ENCODE results near the gene P4HB. TPM values are rescaled to one million over a fixed set of nuclear protein-coding genes. Genes with fewer than 3 reads are reported as not detected.

The P4HB gene
- total and polyA plus RNA-seq, 5 donors from 2014 or later = 186 to 231 (median 213) TPM

DNA sequence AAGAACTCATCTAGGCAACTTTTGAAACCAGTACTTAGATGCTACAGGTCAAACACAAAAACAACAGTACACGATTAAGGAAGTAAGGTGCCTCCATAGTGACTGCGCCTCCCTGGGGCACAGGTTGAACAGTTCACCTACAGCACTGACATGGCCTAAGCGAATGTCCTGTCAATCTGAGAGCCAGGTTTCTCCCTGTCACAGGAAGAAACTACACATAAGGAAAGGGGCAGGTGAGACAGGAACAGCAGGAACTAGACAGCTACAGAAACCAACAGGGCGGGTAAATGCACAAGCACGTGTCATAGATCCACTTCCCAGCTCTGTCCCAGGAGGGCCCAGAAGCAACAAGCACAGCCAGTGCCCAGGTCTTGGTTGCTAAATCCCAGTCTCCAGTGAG is 18.8 kb upstream of the P4HB start:
- peaks cover 0 to 7% (median 4%) of the 10 kb centered on the region in 4 donors for H3K4me1 Mint-ChIP-seq
- peak overlapping the region in 2 of 3 donors; percentile 29 to 38 for H3K27ac Mint-ChIP-seq
- no peaks in the 10 kb centered on the region for H3K4me1 ChIP-seq (ENCODE audit: control insufficient read depth, insufficient read depth, low read length, poor library complexity, severe bottlenecking)
- H3K9me3 Mint-ChIP-seq = no peaks in the 10 kb centered on the region
- H3K4me3 Mint-ChIP-seq = no peak overlapping the region
- no peak overlapping the region for H3K27ac ChIP-seq (ENCODE audit: insufficient read depth, low read length, poor library complexity, severe bottlenecking)
- H3K4me3 ChIP-seq (ENCODE audit: low read depth, low read length) = no peak overlapping the region
- H3K9me3 ChIP-seq (ENCODE audit: control insufficient read depth in 2 of 2, low read length in 2 of 2) = no peaks in the 10 kb centered on the region
- H3K36me3 ChIP-seq (ENCODE audit: control insufficient read depth, insufficient read depth, low read length) = peaks cover 14% of the 10 kb centered on the region
- no peaks in the 10 kb centered on the region for H3K27me3 Mint-ChIP-seq
- ATAC-seq (ENCODE audit: low read depth in 2 of 2) = no peak
- peaks cover 8% of the 10 kb centered on the region for H3K36me3 Mint-ChIP-seq
- no peak for DNase-seq
- no peaks in the 10 kb centered on the region for H3K27me3 ChIP-seq (ENCODE audit: control insufficient read depth, insufficient read depth, low read length)

DNA sequence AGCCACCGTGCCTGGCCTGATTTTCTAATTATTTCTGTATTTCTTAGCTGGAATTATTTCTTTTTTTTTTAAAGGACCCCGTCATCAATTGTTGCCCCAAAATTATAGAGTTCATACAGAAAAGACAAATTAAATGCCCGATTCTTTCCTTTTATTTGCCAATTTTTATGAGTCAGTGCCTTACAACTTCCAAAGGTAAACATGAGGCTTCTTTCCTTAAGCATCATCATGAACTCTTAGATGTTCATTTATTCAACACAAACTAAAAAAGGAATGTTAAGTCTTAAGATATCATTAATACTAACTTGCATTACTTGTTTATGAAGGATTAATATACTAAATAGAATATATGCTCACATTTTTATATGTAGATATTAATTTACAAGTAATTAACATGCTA is 18.0 kb upstream of the P4HB start:
- no peak overlapping the region for H3K27ac ChIP-seq (ENCODE audit: insufficient read depth, low read length, poor library complexity, severe bottlenecking)
- H3K36me3 Mint-ChIP-seq = peaks cover 8% of the 10 kb centered on the region
- H3K4me1 ChIP-seq (ENCODE audit: control insufficient read depth, insufficient read depth, low read length, poor library complexity, severe bottlenecking) = no peaks in the 10 kb centered on the region
- peak overlapping the region in 1 of 4 donors; percentile 7 for H3K4me3 Mint-ChIP-seq
- peaks cover 14% of the 10 kb centered on the region for H3K36me3 ChIP-seq (ENCODE audit: control insufficient read depth, insufficient read depth, low read length)
- DNase-seq (no peak), ATAC-seq (ENCODE audit: low read depth in 2 of 2) (no peak)
- no peaks in the 10 kb centered on the region for H3K9me3 Mint-ChIP-seq
- H3K27me3 Mint-ChIP-seq = no peaks in the 10 kb centered on the region
- peaks cover 0 to 13% (median 4%) of the 10 kb centered on the region in 4 donors for H3K4me1 Mint-ChIP-seq
- H3K4me3 ChIP-seq (ENCODE audit: low read depth, low read length) = no peak overlapping the region
- H3K9me3 ChIP-seq (ENCODE audit: control insufficient read depth in 2 of 2, low read length in 2 of 2) = no peaks in the 10 kb centered on the region
- no peak overlapping the region for H3K27ac Mint-ChIP-seq
- H3K27me3 ChIP-seq (ENCODE audit: control insufficient read depth, insufficient read depth, low read length) = no peaks in the 10 kb centered on the region

DNA sequence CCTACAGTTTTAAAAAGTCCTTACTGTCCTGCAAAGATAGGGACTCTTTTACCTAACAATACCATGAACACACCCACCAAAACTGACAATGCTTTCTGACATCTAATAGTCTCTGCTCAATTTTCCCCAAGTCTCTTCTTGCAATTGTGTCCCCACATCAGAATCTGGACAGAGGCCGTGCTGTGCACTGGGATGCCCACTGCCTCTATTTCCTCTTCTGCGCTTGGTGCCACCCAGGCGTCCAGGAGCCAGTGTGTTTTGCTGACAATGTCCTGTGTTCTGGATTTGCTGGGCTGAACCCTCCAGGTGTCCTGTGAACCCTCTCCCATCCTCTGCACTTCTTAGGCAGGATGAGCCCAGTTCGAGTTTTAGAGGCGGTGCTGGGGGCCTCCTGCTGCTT is 17.2 kb upstream of the P4HB start:
- H3K36me3 Mint-ChIP-seq = peaks cover 5% of the 10 kb centered on the region
- Histone ChIP-seq H3K9me3 (ENCODE audit: control insufficient read depth in 2 of 2, low read length in 2 of 2) (no peaks in the 10 kb centered on the region), H3K4me3 (ENCODE audit: low read depth, low read length) (no peak overlapping the region), H3K27ac (ENCODE audit: insufficient read depth, low read length, poor library complexity, severe bottlenecking) (no peak overlapping the region), H3K4me1 (ENCODE audit: control insufficient read depth, insufficient read depth, low read length, poor library complexity, severe bottlenecking) (peaks cover 5% of the 10 kb centered on the region), H3K27me3 (ENCODE audit: control insufficient read depth, insufficient read depth, low read length) (no peaks in the 10 kb centered on the region), H3K36me3 (ENCODE audit: control insufficient read depth, insufficient read depth, low read length) (peaks cover 11% of the 10 kb centered on the region)
- H3K9me3 Mint-ChIP-seq = peaks cover 0 to 1% (median 0%) of the 10 kb centered on the region in 7 donors
- no peak for ATAC-seq (ENCODE audit: low read depth in 2 of 2)
- H3K4me3 Mint-ChIP-seq = peak overlapping the region in 2 of 4 donors; percentile 38 to 61
- H3K27me3 Mint-ChIP-seq = no peaks in the 10 kb centered on the region
- no peak for DNase-seq
- H3K27ac Mint-ChIP-seq = no peak overlapping the region
- H3K4me1 Mint-ChIP-seq = peaks cover 0 to 21% (median 4%) of the 10 kb centered on the region in 4 donors

DNA sequence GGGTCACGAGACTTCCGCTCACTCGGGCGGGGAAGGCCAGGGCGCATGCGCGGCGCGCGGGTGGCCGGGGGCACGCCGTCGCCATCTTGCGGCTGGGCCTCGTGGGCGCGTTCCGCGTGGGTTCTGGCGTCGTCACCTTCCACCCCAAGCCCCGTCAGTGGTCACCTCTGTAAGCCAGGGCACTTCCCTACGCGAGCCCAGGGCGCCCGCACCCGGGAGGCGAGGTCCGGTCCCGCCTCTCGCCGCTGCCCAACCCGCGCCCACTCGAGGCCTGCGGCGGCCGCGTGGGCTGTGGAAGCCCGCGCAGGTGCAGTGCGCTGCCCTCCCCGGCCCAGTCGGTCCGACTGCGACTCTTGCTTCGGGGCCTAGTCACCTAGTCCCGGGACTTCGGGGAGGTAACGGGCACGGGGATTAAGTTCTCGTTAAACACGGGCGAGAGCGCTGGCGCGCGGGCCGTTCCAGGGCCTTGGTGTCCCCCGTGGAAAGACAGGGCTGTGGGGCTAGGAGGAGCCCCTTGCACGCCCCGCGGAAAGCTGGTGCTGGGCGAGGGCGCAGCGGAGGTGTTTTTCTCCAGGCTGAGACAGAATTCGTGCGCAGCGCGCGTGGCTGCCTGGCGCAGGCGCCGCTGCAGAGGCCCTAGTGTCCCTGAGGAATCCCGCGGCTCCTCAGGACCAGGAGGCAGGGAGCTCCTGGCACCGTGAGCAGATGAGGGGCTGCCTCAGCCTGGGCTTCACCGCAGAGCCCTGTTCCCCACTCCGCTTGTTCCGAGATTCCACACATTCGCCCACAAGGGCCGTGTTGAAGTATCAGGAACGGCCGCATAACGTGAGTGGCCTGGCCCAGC is 11.3 kb upstream of the P4HB start:
- Histone ChIP-seq H3K9me3 (ENCODE audit: control insufficient read depth in 2 of 2, low read length in 2 of 2) (no peaks in the 10 kb centered on the region), H3K27me3 (ENCODE audit: control insufficient read depth, insufficient read depth, low read length) (no peaks in the 10 kb centered on the region), H3K4me1 (ENCODE audit: control insufficient read depth, insufficient read depth, low read length, poor library complexity, severe bottlenecking) (peaks cover 47% of the 10 kb centered on the region), H3K4me3 (ENCODE audit: low read depth, low read length) (peak overlapping the region; percentile 62), H3K27ac (ENCODE audit: insufficient read depth, low read length, poor library complexity, severe bottlenecking) (peak overlapping the region; percentile 97), H3K36me3 (ENCODE audit: control insufficient read depth, insufficient read depth, low read length) (peaks cover 16% of the 10 kb centered on the region)
- H3K36me3 Mint-ChIP-seq = peaks cover 3% of the 10 kb centered on the region
- peak; percentile 93 to 97 (median 95) for DNase-seq
- ATAC-seq (ENCODE audit: low read depth in 2 of 2) = peak; percentile 31 to 37
- peak overlapping the region; percentile 87 to 91 (median 90) for H3K4me3 Mint-ChIP-seq
- no peaks in the 10 kb centered on the region for H3K27me3 Mint-ChIP-seq
- H3K4me1 Mint-ChIP-seq = peaks cover 0 to 50% (median 9%) of the 10 kb centered on the region in 4 donors
- H3K27ac Mint-ChIP-seq = peak overlapping the region; percentile 92 to 94 (median 93)
- peaks cover 0 to 1% (median 0%) of the 10 kb centered on the region in 7 donors for H3K9me3 Mint-ChIP-seq

DNA sequence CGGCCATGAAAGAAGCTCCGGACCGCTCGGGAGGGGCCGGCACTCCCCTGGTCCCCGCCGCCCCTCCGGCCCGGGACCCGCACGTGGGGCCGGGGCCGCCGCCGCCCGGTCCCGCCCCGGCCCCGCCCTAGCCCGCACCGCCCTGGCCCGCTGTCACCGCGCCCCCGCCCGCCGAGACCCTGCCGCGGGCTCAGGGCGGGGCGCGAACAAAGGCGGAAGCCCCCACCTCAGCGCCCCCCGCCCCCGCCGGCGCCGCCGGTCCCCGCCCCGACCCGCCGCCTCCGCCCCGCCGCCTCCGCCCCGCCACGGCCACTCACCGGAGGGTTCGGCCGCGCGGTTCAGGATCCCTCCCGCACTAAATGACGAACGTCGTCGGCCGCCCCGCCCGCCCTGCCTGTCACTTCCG is 10.6 kb upstream of the P4HB start, which contains the start of gene ARHGDIA:
Gene ARHGDIA, minus strand, starts transcription at position 357 of the 406 bp plus-strand sequence. CDS start 1,407 bp downstream, outside the sequence.
- Histone ChIP-seq H3K36me3 (ENCODE audit: control insufficient read depth, insufficient read depth, low read length) (peaks cover 16% of the 10 kb centered on the region), H3K4me3 (ENCODE audit: low read depth, low read length) (peak within 1 kb of the TSS; percentile 67), H3K27ac (ENCODE audit: insufficient read depth, low read length, poor library complexity, severe bottlenecking) (peak within 1 kb of the TSS; percentile 97), H3K4me1 (ENCODE audit: control insufficient read depth, insufficient read depth, low read length, poor library complexity, severe bottlenecking) (peaks cover 48% of the 10 kb centered on the region), H3K9me3 (ENCODE audit: control insufficient read depth in 2 of 2, low read length in 2 of 2) (no peaks in the 10 kb centered on the region), H3K27me3 (ENCODE audit: control insufficient read depth, insufficient read depth, low read length) (no peaks in the 10 kb centered on the region)
- H3K9me3 Mint-ChIP-seq = peaks cover 0 to 1% (median 0%) of the 10 kb centered on the region in 7 donors
- peaks cover 0 to 50% (median 9%) of the 10 kb centered on the region in 4 donors for H3K4me1 Mint-ChIP-seq
- peak within 1 kb of the TSS; percentile 92 to 95 (median 93) for H3K27ac Mint-ChIP-seq
- H3K36me3 Mint-ChIP-seq = peaks cover 3% of the 10 kb centered on the region
- H3K27me3 Mint-ChIP-seq = no peaks in the 10 kb centered on the region
- ATAC-seq (ENCODE audit: low read depth in 2 of 2) (peak; percentile 68 to 72), DNase-seq (no peak)
- H3K4me3 Mint-ChIP-seq = peak within 1 kb of the TSS; percentile 88 to 99 (median 91)

DNA sequence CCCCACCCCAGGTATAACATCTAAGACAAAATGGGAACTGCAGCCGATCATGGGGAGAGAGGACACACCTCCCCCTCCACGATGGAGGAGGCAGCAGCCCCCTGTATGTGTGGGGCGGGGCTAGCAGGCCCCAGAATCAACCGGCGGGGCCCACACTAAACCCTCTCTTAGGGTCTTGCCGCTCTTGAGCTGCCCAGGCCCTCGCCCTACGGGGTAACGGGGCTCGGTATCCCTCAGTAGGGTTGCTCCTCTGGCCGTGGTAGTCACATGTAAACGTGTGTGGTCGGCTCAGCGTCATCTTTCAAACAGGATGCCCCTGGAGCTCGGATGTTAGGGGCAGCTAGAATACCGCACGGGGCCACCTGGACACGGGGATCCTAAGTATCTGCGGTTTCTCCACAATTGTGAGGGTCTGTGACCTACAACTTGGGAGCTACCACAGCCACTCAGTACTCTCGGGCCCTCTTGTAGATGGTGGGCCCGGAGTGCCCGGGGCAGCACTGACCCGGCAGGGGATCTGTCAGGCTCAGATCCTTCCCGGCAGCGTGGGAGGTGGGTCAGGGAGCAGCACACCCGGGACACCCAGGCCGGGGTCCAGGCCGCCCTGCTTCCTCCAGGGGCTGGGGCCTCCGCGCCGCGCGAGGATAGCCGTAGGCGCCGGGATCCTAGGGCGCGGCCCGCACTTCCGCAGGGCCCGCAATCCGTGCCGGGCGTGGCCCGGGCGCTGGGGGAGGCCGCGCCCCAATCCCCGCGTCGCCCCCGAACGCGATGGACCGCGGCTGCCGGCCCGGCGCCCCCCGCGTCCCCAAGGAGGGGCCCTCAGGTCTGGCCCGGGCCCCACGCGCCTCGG is 10.0 kb upstream of the P4HB start:
- peak overlapping the region; percentile 97 for H3K27ac ChIP-seq (ENCODE audit: insufficient read depth, low read length, poor library complexity, severe bottlenecking)
- H3K27ac Mint-ChIP-seq = peak overlapping the region; percentile 82 to 95 (median 91)
- H3K4me1 ChIP-seq (ENCODE audit: control insufficient read depth, insufficient read depth, low read length, poor library complexity, severe bottlenecking) = peaks cover 48% of the 10 kb centered on the region
- H3K27me3 Mint-ChIP-seq = no peaks in the 10 kb centered on the region
- H3K36me3 ChIP-seq (ENCODE audit: control insufficient read depth, insufficient read depth, low read length) = peaks cover 16% of the 10 kb centered on the region
- H3K27me3 ChIP-seq (ENCODE audit: control insufficient read depth, insufficient read depth, low read length) = no peaks in the 10 kb centered on the region
- peak overlapping the region; percentile 86 to 99 (median 90) for H3K4me3 Mint-ChIP-seq
- no peaks in the 10 kb centered on the region for H3K9me3 ChIP-seq (ENCODE audit: control insufficient read depth in 2 of 2, low read length in 2 of 2)
- ATAC-seq (ENCODE audit: low read depth in 2 of 2) (peak; percentile 18 to 19), DNase-seq (peak in 2 of 3 donors; percentile 40 to 77)
- peak overlapping the region; percentile 67 for H3K4me3 ChIP-seq (ENCODE audit: low read depth, low read length)
- peaks cover 0 to 53% (median 9%) of the 10 kb centered on the region in 4 donors for H3K4me1 Mint-ChIP-seq
- H3K36me3 Mint-ChIP-seq = peaks cover 3% of the 10 kb centered on the region
- H3K9me3 Mint-ChIP-seq = peaks cover 0 to 1% (median 0%) of the 10 kb centered on the region in 7 donors
